HG03103 (cell line): ENCODE data around the gene DYRK1A.
"Not testable (repeated sequence)": the region's sequence is repeated elsewhere in the genome, so short reads cannot be mapped to it uniquely, and the experiment has no call there.

Experiments
- ATAC-seq: cut with Tn5 transposase; IDR thresholded peaks from one replicate; pipeline ENCODE4 v1.9.1; 2021; ENCODE audit warnings: low read depth; ENCODE audit not compliant: unreplicated experiment

Gene DYRK1A

DNA sequence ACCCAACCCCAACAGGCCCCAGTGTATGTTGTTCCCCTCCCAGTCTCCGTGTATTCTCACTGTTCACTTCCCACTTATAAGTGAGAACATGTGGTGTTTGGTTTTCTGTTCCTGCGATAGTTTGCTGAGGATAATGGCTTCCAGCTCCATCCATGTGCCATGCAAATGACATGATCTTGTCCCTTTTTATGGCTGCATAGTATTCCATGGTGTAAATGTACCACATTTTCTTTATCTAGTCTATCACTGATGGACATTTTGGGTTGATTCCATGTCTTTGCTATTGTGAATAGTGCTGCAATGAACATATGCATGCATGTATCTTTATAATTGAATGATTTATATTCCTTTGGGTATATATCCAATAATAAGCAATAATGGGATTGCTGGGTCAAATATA lies 174.6 kb downstream of the DYRK1A start:
- ATAC-seq = not testable (repeated sequence)

DNA sequence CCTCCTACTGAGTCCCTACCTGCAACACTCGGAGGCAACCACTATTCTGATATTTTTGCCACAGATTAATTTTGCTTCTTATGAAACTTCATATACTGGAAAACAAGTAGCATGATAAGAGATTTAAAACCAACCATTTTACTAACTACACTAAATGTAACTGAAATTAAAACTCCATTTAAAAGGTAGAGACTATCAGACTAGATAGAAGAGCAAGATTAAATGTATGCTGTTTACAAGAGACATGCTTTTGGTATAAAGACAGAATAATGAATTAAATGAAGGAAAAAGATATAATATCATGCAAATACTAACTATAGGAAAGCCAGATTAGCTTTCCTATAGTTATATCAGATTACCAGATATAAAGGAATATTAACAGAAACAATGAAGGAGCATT lies 175.9 kb downstream of the DYRK1A start:
- no peak for ATAC-seq

GRCh38 chr21:37546299-37546908 lies 179.8 kb downstream of the DYRK1A start:
- no peak for ATAC-seq

DNA sequence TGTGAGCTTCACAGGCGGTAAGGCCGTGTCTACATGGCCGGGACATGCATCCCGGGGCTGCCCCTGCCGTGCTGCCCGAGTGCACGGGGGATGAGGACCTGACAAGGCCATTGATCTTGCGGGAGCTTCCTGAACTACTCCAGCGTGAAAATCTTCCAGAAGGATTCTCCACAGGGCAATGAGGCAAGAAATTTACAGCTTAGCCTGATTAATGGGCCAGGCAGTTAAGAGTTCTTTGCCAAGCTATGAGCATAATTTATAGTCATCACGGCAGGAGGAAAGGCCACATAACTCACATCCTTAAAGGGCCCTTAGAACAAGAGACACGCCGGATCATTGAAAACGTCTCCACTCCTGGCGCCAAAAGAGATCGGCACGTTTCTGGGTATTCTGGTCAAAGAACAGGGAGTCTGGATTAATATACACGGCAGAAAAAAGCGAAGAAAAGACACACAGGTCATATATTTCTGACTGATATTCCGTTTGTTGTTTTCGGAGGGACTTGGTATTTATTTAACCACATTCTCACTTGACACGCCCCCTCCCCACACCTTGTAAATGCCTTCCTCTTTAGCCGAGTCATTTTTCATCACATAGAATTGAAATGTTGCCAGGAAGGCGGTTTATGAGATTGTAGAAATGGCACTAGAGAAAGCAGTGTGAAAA lies 180.5 kb downstream of the DYRK1A start:
- no peak for ATAC-seq

- ATAC-seq = no peak
Observed at GRCh38 chr21:37547615-37548200, 181.1 kb downstream of the DYRK1A start.

DNA sequence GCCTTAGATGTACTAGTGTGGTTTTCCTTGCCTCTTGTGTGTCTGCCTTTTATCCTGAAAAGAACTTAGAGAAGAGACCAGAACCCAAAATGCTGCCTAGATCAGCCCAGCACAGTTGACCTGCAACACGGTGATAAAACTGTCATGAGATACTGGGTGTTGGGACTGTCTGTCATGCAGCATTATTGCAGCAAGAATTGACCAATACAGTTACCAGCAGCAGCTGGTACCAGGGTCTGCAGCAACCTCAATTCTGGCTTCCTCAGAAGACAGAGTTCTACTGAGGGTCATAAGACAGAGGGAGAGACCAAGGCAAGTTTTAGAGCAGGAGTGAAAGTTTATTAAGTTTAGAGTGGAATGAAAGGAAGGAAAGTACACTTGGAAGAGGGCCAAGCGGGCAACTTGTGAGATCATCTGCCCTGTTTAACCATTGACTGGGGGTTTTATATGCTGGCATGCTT lies 182.0 kb downstream of the DYRK1A start:
- no peak for ATAC-seq

DNA sequence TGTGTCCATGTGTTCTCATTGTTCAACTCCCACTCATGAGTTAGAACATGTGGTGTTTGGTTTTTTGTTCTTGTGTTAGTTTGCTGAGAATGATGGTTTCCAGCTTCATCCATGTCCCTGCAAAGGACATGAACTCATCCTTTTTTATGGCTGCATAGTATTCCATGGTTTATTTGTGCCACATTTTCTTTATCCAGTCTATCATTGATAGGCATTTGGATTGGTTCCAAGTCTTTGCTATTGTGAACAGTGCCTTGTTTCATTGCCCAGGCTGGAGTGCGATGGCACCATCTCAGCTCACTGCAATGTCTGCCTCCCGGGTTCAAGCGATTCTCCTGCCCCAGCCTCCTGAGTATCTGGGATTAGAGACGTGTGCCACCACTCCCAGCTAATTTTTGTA lies 183.2 kb downstream of the DYRK1A start:
- not testable (repeated sequence) for ATAC-seq

DNA sequence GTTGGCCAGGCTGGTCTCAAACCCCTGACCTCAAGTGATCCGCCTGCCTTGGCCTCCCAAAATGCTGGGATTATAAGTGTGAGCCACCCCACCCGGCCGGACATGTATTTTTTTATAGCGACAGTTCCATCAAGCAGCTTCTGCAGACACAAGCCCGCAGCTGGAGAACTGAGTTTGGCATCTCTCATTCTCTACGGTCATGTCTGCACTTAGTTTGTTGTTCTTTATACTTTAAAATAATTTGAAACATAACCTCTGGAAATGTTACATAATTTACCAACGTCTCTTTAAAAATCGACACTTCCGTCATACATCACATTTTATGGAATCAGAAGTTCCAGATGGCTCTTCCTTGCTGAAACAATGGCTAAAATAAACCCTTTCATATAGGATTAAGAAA lies 183.6 kb downstream of the DYRK1A start:
- ATAC-seq = no peak

DNA sequence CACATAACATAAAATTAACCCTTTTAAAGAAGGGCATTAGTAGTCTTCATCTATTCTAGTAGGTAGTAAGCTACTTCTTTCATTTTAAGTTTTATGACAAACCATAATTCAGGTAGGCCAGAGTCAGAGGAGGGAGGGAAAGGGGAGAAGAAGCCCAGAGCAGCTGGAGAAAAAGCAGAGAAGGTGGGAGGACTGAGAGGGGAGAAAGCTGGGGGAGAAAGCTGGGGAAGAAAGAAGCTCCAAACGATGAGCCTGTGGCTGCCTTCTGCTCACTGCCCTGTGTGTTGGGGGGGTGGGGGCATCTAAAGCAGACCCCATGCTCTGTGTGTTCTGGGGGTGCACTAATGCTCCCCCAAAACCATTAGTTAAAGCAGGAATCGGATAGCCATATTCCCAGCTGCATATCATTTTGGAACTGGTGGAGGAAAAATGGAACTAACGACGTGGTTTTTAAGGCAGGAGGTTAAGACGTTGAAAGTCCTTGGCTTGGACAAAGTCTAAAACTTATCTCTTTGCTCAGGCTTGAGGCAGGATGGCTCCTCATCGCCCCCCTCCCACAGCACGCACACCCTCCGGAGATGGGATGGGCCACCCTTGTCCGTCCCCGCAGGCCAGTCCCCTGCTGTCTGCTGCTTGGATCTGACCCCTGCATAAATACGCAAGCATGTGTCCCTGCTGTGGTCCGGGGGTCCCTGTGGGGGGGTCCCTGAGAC lies 184.2 kb downstream of the DYRK1A start:
- no peak for ATAC-seq

DNA sequence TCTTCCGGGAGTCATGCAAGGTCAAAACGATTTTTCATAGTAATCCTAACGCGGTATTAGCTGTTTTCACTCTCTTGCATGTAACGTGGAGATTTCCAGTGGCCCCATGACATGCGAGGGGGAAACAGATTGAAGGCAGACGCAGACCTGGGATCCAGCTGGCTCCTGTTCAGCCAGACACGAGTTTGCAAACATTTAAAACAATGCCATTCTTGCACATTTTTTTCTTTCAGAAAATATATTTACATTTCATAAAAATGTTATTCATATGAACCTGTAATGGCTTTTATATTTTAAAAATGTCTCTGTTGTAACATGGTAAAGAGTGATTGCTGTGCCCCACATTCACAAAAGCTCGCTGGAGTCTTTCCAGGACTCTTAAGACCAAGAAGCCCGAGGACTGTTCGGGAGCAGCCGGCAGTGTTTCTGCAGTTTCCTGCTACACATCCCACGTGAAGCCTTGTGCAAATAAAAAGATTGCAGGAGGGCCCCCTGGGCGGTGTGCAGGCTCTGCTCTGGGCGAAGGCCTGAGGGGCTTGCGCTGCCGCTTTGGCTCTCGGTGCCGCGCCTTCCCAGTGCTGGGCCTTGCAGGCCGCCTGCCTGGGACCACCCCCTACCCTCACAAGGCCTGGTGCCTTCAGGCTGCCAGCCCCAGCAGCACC lies 184.9 kb downstream of the DYRK1A start:
- ATAC-seq = no peak

DNA sequence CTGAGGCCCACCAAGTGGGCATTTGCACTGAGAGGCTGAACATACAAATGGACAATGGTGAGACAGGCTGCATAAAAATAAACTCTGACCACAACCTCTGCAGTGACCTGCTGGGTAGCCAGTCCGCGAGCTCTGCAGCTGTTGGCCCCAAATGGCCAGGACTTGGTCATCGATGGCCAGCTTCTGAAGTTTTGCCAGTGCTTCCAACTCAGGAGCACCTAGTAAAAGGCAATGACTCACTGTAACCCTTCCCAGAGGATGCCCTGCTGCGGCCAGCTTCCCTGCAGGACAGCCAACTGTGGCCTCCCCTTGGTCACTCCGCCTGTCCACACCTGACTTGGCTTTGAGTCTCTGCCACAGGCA lies 185.4 kb downstream of the DYRK1A start:
- no peak for ATAC-seq

DNA sequence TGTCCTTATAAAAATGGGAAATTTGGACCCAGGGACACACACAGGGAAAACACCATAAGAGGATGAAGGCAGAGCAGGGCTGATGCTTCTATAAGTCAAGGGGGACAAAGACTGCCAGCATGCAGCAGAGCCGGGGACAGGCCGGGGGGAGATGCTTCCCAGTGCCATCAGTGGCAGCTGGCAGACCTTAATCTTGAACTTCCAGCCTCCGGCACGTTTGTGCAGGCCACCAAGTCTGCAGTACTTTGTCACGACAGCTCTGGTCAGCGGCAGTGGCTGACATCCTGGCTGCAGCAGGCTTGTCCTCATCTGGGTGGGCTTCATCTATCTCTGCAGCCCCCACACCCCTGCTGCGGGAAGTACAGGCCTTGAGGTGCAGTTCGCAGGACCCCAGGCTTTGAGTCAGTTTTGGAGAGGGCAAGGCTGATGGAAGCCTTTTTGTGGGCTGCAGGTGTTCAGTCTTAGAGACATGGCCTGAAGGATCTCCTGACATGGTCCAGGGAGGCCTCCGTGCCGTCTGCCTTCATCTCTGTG lies 186.0 kb downstream of the DYRK1A start:
- ATAC-seq = no peak

- no peak for ATAC-seq
Observed at GRCh38 chr21:37553078-37553481, 186.5 kb downstream of the DYRK1A start.

DNA sequence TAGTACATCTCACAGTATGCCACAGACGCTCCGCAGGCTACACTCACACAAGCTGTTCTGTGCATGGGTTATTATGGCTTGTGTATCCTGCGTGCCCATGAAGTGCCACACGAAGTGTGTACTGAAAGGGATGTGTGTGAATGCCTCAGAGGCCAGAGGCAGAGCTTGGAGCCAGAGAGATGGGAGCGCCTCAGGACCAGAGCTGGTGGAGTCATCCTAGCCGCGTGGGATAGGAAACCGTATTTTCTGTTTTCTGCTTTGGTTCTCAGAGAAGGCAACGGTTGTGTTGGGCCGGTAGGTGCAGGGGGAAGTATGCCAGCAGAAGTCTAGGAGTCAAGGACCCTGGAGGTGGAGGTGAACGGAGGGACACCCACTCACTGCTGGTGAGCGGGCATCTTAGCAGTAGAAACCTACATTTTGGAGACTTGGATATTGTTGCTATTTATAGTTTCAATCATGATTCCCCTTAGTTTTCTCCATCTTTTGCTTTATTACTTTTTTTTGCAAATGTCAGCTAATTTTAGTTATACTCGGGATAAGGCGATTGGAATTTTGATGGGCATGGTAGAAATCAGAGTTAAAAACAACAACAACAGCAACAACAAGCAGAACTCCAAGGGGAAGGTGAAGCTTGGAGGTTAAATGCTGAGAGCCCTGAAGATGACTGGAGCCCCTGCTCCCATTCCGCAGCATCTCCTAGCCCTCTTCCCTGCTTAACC lies 188.2 kb downstream of the DYRK1A start:
- no peak for ATAC-seq

DNA sequence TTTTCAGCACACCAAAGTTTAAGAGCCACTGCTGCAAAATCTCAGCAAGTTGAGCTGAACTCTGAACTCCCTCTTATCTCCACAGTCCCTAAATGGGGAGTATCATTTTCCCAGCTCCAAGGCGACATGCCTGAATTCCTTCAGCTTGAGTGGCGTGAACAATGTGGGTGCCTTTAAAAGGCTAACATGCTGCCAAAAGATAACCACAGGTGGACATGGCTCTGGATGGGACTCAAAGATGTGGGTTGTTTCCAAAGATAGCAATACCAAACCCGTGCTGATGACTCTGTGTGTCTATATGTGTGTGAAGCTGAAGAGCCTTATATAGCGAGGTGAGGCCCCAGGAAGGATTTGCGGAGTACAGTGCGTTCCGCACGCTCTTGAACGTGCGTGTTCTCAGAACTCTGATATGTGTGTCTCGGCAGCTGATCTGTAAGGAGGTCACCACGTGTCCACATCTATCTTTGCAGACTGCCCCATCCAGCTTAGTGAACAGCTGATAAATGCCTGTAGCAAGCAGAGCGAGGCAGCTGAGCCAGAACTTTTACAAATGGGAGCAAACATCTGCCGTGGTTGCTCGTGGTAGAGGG lies 189.2 kb downstream of the DYRK1A start:
- no peak for ATAC-seq

- ATAC-seq = peak; percentile 97
Observed at GRCh38 chr21:37557261-37557950, 190.8 kb downstream of the DYRK1A start.

DNA sequence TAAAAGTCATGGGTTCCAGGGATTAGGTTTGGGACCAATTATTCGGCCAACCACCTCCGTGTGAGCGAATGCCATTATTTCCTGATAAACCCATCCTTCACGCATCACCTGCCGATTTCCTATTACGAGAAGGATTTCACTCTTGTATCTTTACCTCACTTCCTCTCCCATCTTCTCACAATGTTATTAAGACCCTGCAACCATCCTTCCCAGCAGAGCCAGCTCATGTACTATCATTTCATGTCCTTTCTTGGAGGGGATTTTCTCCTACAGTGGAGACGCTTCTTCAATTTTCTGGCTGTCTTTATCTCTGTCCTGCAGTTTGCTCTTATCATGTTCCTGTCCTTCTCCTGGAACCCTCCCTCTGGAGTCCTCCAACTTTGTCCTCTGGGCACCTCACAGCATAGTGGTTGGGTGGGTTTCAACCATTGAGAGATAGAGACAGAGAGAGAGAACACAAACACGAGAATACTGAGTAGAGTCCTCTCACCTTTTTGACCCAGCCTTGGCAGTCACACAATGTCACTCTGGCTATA lies 192.2 kb downstream of the DYRK1A start:
- ATAC-seq = no peak

- ATAC-seq = no peak
Observed at GRCh38 chr21:37560385-37560784, 193.8 kb downstream of the DYRK1A start.

- ATAC-seq = no peak
Observed at GRCh38 chr21:37561506-37561905, 194.9 kb downstream of the DYRK1A start.
